ENCODE measurements around the gene GPT2. TPM values are rescaled to one million over a fixed set of nuclear protein-coding genes. Genes with fewer than 3 reads are reported as not detected.

GPT2 gene
- total RNA-seq, 4 donors from 2014 or later: 5.5 to 19.2 (median 13.2) TPM

GRCh38 chr16:46906360-46907060 is 22.3 kb downstream of the GPT2 start:
- Histone ChIP-seq H3K4me1 (peaks cover 0 to 5% of the 10 kb centered on the region in 2 donors), H3K9me3 (no peaks in the 10 kb centered on the region), H3K4me3 (replicated peaks in 1 of 3) (no peak overlapping the region), H3K36me3 (no peaks in the 10 kb centered on the region), H3K27ac (no peak overlapping the region), H3K27me3 (no peaks in the 10 kb centered on the region)
- no peak for DNase-seq
- no peak for TF ChIP-seq POLR2A (IDR thresholded peaks at IDR 0.05)
- 93 to 94% methylated on average over 11 to 12 of the region's 12 CpGs for WGBS, 2 donors
- intact Hi-C loops (cut with DNase I): no loop called here

DNA sequence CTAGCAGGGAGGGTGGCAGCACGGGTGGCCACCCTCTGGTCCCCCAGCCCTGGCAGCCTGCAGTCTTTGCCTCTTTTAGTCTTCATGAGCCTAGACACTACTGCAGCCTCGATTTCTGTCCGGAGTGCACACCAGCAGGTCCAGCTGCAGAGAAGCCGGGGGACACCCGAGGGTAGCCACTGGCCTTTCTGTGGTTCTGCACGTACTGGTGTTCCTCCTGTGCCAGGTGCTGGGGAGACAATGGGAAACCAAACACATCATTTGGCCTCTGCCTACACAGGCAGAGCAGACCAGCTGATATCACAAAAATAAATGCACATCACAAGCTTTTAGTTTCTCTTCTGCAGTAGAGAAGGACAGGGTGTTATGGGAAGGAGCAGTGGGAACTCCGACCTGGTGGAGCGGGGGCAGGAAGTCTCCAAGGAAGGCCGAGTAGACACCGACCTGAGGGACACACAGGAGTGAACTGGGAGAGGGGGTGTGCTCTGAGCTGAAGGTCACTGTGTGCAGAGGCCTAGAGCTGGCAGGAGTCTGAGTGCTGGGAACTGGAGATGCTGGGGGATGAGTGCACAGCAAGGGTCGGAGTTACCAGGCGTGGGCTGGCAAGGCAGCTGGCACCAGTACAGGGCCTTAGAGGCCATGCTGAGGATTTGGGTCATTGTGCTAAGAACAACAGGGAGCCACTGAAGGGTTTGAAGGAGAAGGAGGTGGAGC is 23.1 kb downstream of the GPT2 start:
- intact Hi-C loops (cut with DNase I): no loop called here
- Histone ChIP-seq H3K4me1 (peaks cover 0 to 9% of the 10 kb centered on the region in 2 donors), H3K9me3 (no peaks in the 10 kb centered on the region), H3K27ac (no peak overlapping the region), H3K27me3 (no peaks in the 10 kb centered on the region), H3K4me3 (replicated peaks in 1 of 3) (no peak overlapping the region), H3K36me3 (no peaks in the 10 kb centered on the region)
- TF ChIP-seq POLR2A (IDR thresholded peaks at IDR 0.05): no peak
- no peak for TF ChIP-seq CTCF (IDR thresholded peaks at IDR 0.05)
- WGBS, 2 donors: 81 to 83% methylated on average over 9 to 12 of the region's 12 CpGs
- DNase-seq: peak; percentile 10 to 41

- no peaks in the 10 kb centered on the region for H3K9me3 ChIP-seq
- 50% methylated on average over 6 of the region's 6 CpGs for WGBS, 2 donors
- H3K36me3 ChIP-seq: no peaks in the 10 kb centered on the region
- peaks cover 0 to 9% of the 10 kb centered on the region in 2 donors for H3K4me1 ChIP-seq
- no peaks in the 10 kb centered on the region for H3K27me3 ChIP-seq
- H3K4me3 ChIP-seq (replicated peaks in 1 of 3): no peak overlapping the region
- H3K27ac ChIP-seq: no peak overlapping the region
- TF ChIP-seq POLR2A (IDR thresholded peaks at IDR 0.05): no peak
- TF ChIP-seq CTCF (IDR thresholded peaks at IDR 0.05): peak; percentile 38 to 81 (median 63)
- intact Hi-C loops (cut with DNase I): loop anchor here (2.0 kb wide), 1 partner anchor 56 kb away; no protein-coding TSS in a partner anchor
- DNase-seq: peak; percentile 51 to 61
Measured at GRCh38 chr16:46908540-46909372, 24.6 kb downstream of the GPT2 start.

GRCh38 chr16:46911038-46911437 is 26.9 kb downstream of the GPT2 start:
- H3K27ac ChIP-seq: no peak overlapping the region
- H3K4me3 ChIP-seq (replicated peaks in 1 of 3): no peak overlapping the region
- DNase-seq: no peak
- peaks cover 0 to 9% of the 10 kb centered on the region in 2 donors for H3K4me1 ChIP-seq
- no peaks in the 10 kb centered on the region for H3K27me3 ChIP-seq
- H3K36me3 ChIP-seq: no peaks in the 10 kb centered on the region
- 44 to 50% methylated on average over 3 of the region's 3 CpGs for WGBS, 2 donors
- no peaks in the 10 kb centered on the region for H3K9me3 ChIP-seq
- TF ChIP-seq POLR2A (IDR thresholded peaks at IDR 0.05) (no peak), CTCF (IDR thresholded peaks at IDR 0.05) (no peak)
- intact Hi-C loops (cut with DNase I): no loop called here

- TF ChIP-seq CTCF (IDR thresholded peaks at IDR 0.05): no peak
- TF ChIP-seq POLR2A (IDR thresholded peaks at IDR 0.05): no peak
- intact Hi-C loops (cut with DNase I): no loop called here
- H3K27ac ChIP-seq: no peak overlapping the region
- H3K4me1 ChIP-seq: peaks cover 0 to 9% of the 10 kb centered on the region in 2 donors
- DNase-seq: peak in 1 of 2 donors; percentile 9
- WGBS, 2 donors: 54 to 68% methylated on average over 4 of the region's 4 CpGs
- no peaks in the 10 kb centered on the region for H3K27me3 ChIP-seq
- no peaks in the 10 kb centered on the region for H3K36me3 ChIP-seq
- no peak overlapping the region for H3K4me3 ChIP-seq (replicated peaks in 1 of 3)
- H3K9me3 ChIP-seq: no peaks in the 10 kb centered on the region
Measured at GRCh38 chr16:46911650-46912049, 27.5 kb downstream of the GPT2 start.
